Measurements from ENCODE around the gene S1PR2. TPM values are rescaled to one million over a fixed set of nuclear protein-coding genes. Genes with fewer than 3 reads are reported as not detected.

S1PR2 gene
- total and polyA plus RNA-seq, 2 donors (not counting 3 experiments of a cell fraction or from before 2014, with no cell fraction given) = 0.70 to 1.0 TPM

GRCh38 chr19:10207026-10207425 lies 24.1 kb downstream of the S1PR2 start:
- no peaks in the 10 kb centered on the region for H3K9me1 ChIP-seq (replicated peaks; ENCODE audit: control insufficient read depth, extremely low read depth, insufficient read depth, low read length)
- TF ChIP-seq FOS (IDR thresholded peaks at IDR 0.05; ENCODE audit: borderline replicate concordance, insufficient read depth, low read length) (no peak), JUN (IDR thresholded peaks at IDR 0.05; ENCODE audit: borderline replicate concordance, insufficient read depth, insufficient read length, low read depth) (no peak), POLR2A (IDR thresholded peaks at IDR 0.05; ENCODE audit: low read depth, low read length) (no peak), GATA2 (IDR thresholded peaks at IDR 0.05; ENCODE audit: insufficient read depth, insufficient read length, low read depth, low read length) (no peak), EZH2 (IDR thresholded peaks at IDR 0.05; ENCODE audit: borderline replicate concordance, low read depth, low read length, severe bottlenecking) (no peak), POLR2AphosphoS5 (IDR thresholded peaks at IDR 0.05; ENCODE audit: insufficient read depth, low read depth, low read length) (no peak), MAX (IDR thresholded peaks at IDR 0.05; ENCODE audit: insufficient read depth, insufficient read length) (no peak), MYC (IDR thresholded peaks at IDR 0.05; ENCODE audit: low read depth, low read length) (no peak), CTCF (IDR thresholded peaks at IDR 0.05; ENCODE audit: extremely low read depth in 1 of 2, insufficient read depth in 1 of 2, low read depth in 1 of 2, low read length in 2 of 2) (no peak)
- no peaks in the 10 kb centered on the region for H3K36me3 ChIP-seq (ENCODE audit: control insufficient read depth in 2 of 2, extremely low read depth in 1 of 2, insufficient read depth in 2 of 2, low read length in 2 of 2)
- no peak for DNase-seq (ENCODE audit: low read depth, low spot score)
- H2AFZ ChIP-seq (ENCODE audit: low read depth, low read length) = no peak overlapping the region
- intact Hi-C loops (cut with micrococcal nuclease) (no loop called here), dilution Hi-C loops (cut with MboI; ENCODE audit: extremely low pct_ligation_motif_present, low sequenced_read_pairs) (no loop called here)
- H3K4me1 ChIP-seq (ENCODE audit: control insufficient read depth, extremely low read depth, insufficient read depth, low read length) = no peaks in the 10 kb centered on the region
- H3K4me3 ChIP-seq (replicated peaks in 1 of 3; ENCODE audit: insufficient read depth in 1 of 3, low read depth in 1 of 3, low read length in 3 of 3) = no peak overlapping the region
- ChIA-PET POLR2A (no interaction called here), CTCF (interaction anchor here (0.6 to 1.3 kb wide), 2 partner anchors 13 kb away, joined by 3 read pairs; no protein-coding TSS in a partner anchor)
- FAIRE-seq = no peak
- no TSS peak for BruUV-seq (replicated peaks)
- no peaks in the 10 kb centered on the region for H3K9me3 ChIP-seq (replicated peaks; ENCODE audit: control insufficient read depth, insufficient read depth, low read length)
- H4K20me1 ChIP-seq (replicated peaks; ENCODE audit: control insufficient read depth, extremely low read depth, insufficient read depth, low read length) = no peaks in the 10 kb centered on the region
- no peak overlapping the region for H3K9ac ChIP-seq (replicated peaks; ENCODE audit: extremely low read depth, insufficient read depth, low read length)
- H3K27me3 ChIP-seq (ENCODE audit: control insufficient read depth in 2 of 2, insufficient read depth in 2 of 2, low read length in 2 of 2) = peaks cover 0 to 1% of the 10 kb centered on the region in 2 experiments
- H3K27ac ChIP-seq (ENCODE audit: insufficient read depth, low read depth, low read length) = no peak overlapping the region
- no peak overlapping the region for H3K4me2 ChIP-seq (ENCODE audit: insufficient read depth, low read length)
- H3K79me2 ChIP-seq (ENCODE audit: control insufficient read depth, insufficient read depth, low read length) = no peaks in the 10 kb centered on the region
